ENCODE measurements around the gene MAN2B2. TPM values are rescaled to one million over a fixed set of nuclear protein-coding genes. Genes with fewer than 3 reads are reported as not detected.

MAN2B2 gene
- total and polyA plus RNA-seq, 2 donors from 2014 or later = 19.9 to 34.3 TPM

- peak in 1 of 5 donors; percentile 37 for DNase-seq
- no peak for FAIRE-seq
- no peak for TF ChIP-seq CTCF (IDR thresholded peaks at IDR 0.05; ENCODE audit: borderline replicate concordance, extremely low read depth, insufficient read depth)
- H3K27me3 ChIP-seq (ENCODE audit: control insufficient read depth, insufficient read depth, low read length) = peaks cover 9% of the 10 kb centered on the region
- H3K36me3 ChIP-seq (ENCODE audit: control insufficient read depth in 2 of 3, insufficient read depth in 3 of 3, low read length in 3 of 3) = no peaks in the 10 kb centered on the region
- no peak overlapping the region for H3K4me3 ChIP-seq (ENCODE audit: low read length in 3 of 3)
- no peak overlapping the region for H3K9ac ChIP-seq (ENCODE audit: low read length in 3 of 3)
- intact Hi-C loops (cut with DNase I) = no loop called here
- peaks cover 0 to 9% (median 2%) of the 10 kb centered on the region in 3 donors for H3K4me1 ChIP-seq (ENCODE audit: control insufficient read depth in 2 of 3, insufficient read depth in 2 of 3, low read depth in 1 of 3, low read length in 3 of 3)
- no peak overlapping the region for H3K27ac ChIP-seq (ENCODE audit: low read depth in 2 of 2, low read length in 2 of 2)
- peaks cover 0 to under 1% (median 0%) of the 10 kb centered on the region in 3 donors for H3K9me3 ChIP-seq (ENCODE audit: control insufficient read depth in 2 of 3, insufficient read depth in 1 of 3, low read length in 3 of 3)
Observed at GRCh38 chr4:6659897-6660296, 84.9 kb downstream of the MAN2B2 start.

DNA sequence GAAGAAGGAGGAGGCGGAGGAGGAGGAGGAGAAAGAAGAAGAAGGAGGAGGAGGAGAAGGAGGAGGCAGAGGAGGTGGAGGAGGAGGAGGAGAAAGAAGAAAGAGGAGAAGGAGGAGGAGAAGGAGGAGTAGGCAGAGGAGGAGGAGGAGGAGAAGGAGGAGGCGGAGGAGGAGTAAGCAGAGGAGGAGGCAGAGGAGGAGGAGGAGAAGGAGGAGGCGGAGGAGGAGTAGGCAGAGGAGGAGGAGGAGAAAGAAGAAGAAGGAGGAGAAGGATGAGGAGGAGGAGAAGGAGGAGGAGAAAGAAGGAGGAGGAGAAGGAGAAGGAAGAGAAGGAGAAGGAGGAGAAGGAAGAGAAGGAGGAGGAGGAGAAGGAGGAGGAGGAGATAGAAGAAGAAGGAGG lies 85.4 kb downstream of the MAN2B2 start:
- FAIRE-seq (no peak), DNase-seq (no peak)
- intact Hi-C loops (cut with DNase I) = no loop called here
- Histone ChIP-seq H3K9ac (ENCODE audit: low read length in 3 of 3) (no peak overlapping the region), H3K4me3 (ENCODE audit: low read length in 3 of 3) (no peak overlapping the region), H3K4me1 (ENCODE audit: control insufficient read depth in 2 of 3, insufficient read depth in 2 of 3, low read depth in 1 of 3, low read length in 3 of 3) (peaks cover 0 to 10% (median 2%) of the 10 kb centered on the region in 3 donors), H3K36me3 (ENCODE audit: control insufficient read depth in 2 of 3, insufficient read depth in 3 of 3, low read length in 3 of 3) (no peaks in the 10 kb centered on the region), H3K27ac (ENCODE audit: low read depth in 2 of 2, low read length in 2 of 2) (no peak overlapping the region), H3K9me3 (ENCODE audit: control insufficient read depth in 2 of 3, insufficient read depth in 1 of 3, low read length in 3 of 3) (peaks cover 0 to 5% (median 0%) of the 10 kb centered on the region in 3 donors), H3K27me3 (ENCODE audit: control insufficient read depth, insufficient read depth, low read length) (peaks cover 14% of the 10 kb centered on the region)
- no peak for TF ChIP-seq CTCF (IDR thresholded peaks at IDR 0.05; ENCODE audit: borderline replicate concordance, extremely low read depth, insufficient read depth)

GRCh38 chr4:6662591-6662990 lies 87.6 kb downstream of the MAN2B2 start:
- no peak overlapping the region for H3K4me3 ChIP-seq (ENCODE audit: low read length in 3 of 3)
- peaks cover 0 to 5% (median 0%) of the 10 kb centered on the region in 3 donors for H3K9me3 ChIP-seq (ENCODE audit: control insufficient read depth in 2 of 3, insufficient read depth in 1 of 3, low read length in 3 of 3)
- H3K36me3 ChIP-seq (ENCODE audit: control insufficient read depth in 2 of 3, insufficient read depth in 3 of 3, low read length in 3 of 3) = no peaks in the 10 kb centered on the region
- intact Hi-C loops (cut with DNase I) = no loop called here
- no peak for TF ChIP-seq CTCF (IDR thresholded peaks at IDR 0.05; ENCODE audit: borderline replicate concordance, extremely low read depth, insufficient read depth)
- peaks cover 0 to 10% (median 2%) of the 10 kb centered on the region in 3 donors for H3K4me1 ChIP-seq (ENCODE audit: control insufficient read depth in 2 of 3, insufficient read depth in 2 of 3, low read depth in 1 of 3, low read length in 3 of 3)
- peaks cover 14% of the 10 kb centered on the region for H3K27me3 ChIP-seq (ENCODE audit: control insufficient read depth, insufficient read depth, low read length)
- H3K27ac ChIP-seq (ENCODE audit: low read depth in 2 of 2, low read length in 2 of 2) = no peak overlapping the region
- DNase-seq (no peak), FAIRE-seq (no peak)
- H3K9ac ChIP-seq (ENCODE audit: low read length in 3 of 3) = no peak overlapping the region

Data from kidney (tissue), 14 donors.